H1 (cell line): ENCODE measurements around the gene POLR2M. TPM values are rescaled to one million over a fixed set of nuclear protein-coding genes. Genes with fewer than 3 reads are reported as not detected.

Experiments
- BACH1 ChIP-seq: IDR thresholded peaks from 2 replicates; pipeline ENCODE4 v1.6.1; 2012; ENCODE audit warnings: low read length, improper control_type of control experiment
- EZH2 ChIP-seq: fragments of 200-600 bp; sonication (generic); IDR thresholded peaks from 2 replicates; pipeline ENCODE4 v1.7.1; 2012; ENCODE audit warnings: low read depth, mild to moderate bottlenecking, moderate library complexity, low read length, inconsistent platforms; ENCODE audit not compliant: severe bottlenecking
- GABPA ChIP-seq: IDR thresholded peaks from 2 replicates; pipeline ENCODE4 v1.6.1; 2011; ENCODE audit warnings: mild to moderate bottlenecking, low read length, moderate library complexity, borderline replicate concordance; ENCODE audit not compliant: insufficient read depth
- SAP30 ChIP-seq: fragments of 300-600 bp; sonication (generic); IDR thresholded peaks from 2 replicates; pipeline ENCODE4 v1.7.1; 2012; ENCODE audit warnings: low read length, moderate library complexity, mild to moderate bottlenecking, inconsistent platforms; ENCODE audit not compliant: insufficient read depth, insufficient replicate concordance
- polyA plus RNA-seq, 7 experiments: library from polyadenylated mRNA; depleted of rRNA in 3 of 7; stranded (reverse) in 5 of 7; unstranded in 2 of 7; fragments of >200 nt in 5 of 7; fragments of 200-250 nt in 2 of 7; gene quantifications; 1 replicate in 5 of 7; 2 replicates in 1 of 7; 4 replicates in 1 of 7; pipeline versions ENCODE4 v1.2.1 to v1.2.3, GENCODE V29; 2011 to 2013; ENCODE audit warnings: missing spikeins in 2 of 7, mixed read lengths in 2 of 7
- total RNA-seq: library from RNA; stranded (reverse); fragmentation: NEBNext Ultra II Directional; extraction: Animal tissue kit (Norgen Biotek cat#: 25700); gene quantifications from 2 replicates; pipeline ENCODE4 v1.2.1, GENCODE V29; 2021

The POLR2M gene
- total and polyA plus RNA-seq, 2 of the 8 experiments (the other 6 are each of a cell fraction or from before 2014, with no cell fraction given), result 32.7 to 55.1 TPM

- TF ChIP-seq SAP30, result no peak
- no peak for TF ChIP-seq EZH2
- no peak for TF ChIP-seq GABPA
- TF ChIP-seq BACH1, result no peak
These were observed 15.4 kb upstream of the POLR2M start (continued) for GRCh38 chr15:57691082-57691481.
